Mesenchymal stem cell (in vitro differentiated cells and primary cell): ENCODE data around the gene GATAD2B.

Experiments
- DNase-seq: peaks from one replicate; pipeline ENCODE4 v3.0.0-alpha.2; 2013
- H2AFZ ChIP-seq: one replicate; pipeline ENCODE4 v1.6.1; 2013; ENCODE audit warnings: low read depth, mild to moderate bottlenecking, control low read depth, inconsistent platforms, low read length, moderate library complexity
- H2AK5ac ChIP-seq: 2 replicates; pipeline ENCODE4 v1.6.1; 2013; ENCODE audit warnings: low read length, moderate library complexity, mild to moderate bottlenecking, inconsistent platforms; ENCODE audit not compliant: severe bottlenecking
- H2BK120ac ChIP-seq: one replicate; pipeline ENCODE4 v1.6.1; 2013; ENCODE audit warnings: low read depth, mild to moderate bottlenecking, inconsistent platforms, low read length, moderate library complexity
- H2BK12ac ChIP-seq, 2 experiments: one replicate each; pipeline ENCODE4 v1.6.1; 2013; ENCODE audit warnings: inconsistent platforms in 2 of 2, low read length in 2 of 2, mild to moderate bottlenecking in 2 of 2, moderate library complexity in 2 of 2, control low read depth in 1 of 2
- H2BK15ac ChIP-seq: one replicate; pipeline ENCODE4 v1.6.1; 2013; ENCODE audit warnings: mild to moderate bottlenecking, low read depth, inconsistent platforms; ENCODE audit not compliant: poor library complexity, severe bottlenecking
- H2BK5ac ChIP-seq: 2 replicates; pipeline ENCODE4 v1.6.1; 2013; ENCODE audit warnings: low read depth, mild to moderate bottlenecking, low read length, control low read depth, inconsistent platforms; ENCODE audit not compliant: poor library complexity, severe bottlenecking
- H3K14ac ChIP-seq, 2 experiments: one replicate each; pipeline ENCODE4 v1.6.1; 2013; ENCODE audit warnings: inconsistent platforms in 2 of 2, low read length in 2 of 2, control low read depth in 1 of 2, mild to moderate bottlenecking in 1 of 2, moderate library complexity in 1 of 2
- H3K18ac ChIP-seq, 2 experiments: one replicate each; pipeline ENCODE4 v1.6.1; 2013; ENCODE audit warnings: inconsistent platforms in 2 of 2, low read length in 2 of 2, control low read depth in 1 of 2, low read depth in 1 of 2, mild to moderate bottlenecking in 1 of 2
- H3K23ac ChIP-seq, 2 experiments: one replicate each; pipeline ENCODE4 v1.6.1; 2013; ENCODE audit warnings: inconsistent platforms in 2 of 2, low read length in 2 of 2, mild to moderate bottlenecking in 2 of 2, moderate library complexity in 2 of 2, control low read depth in 1 of 2
- H3K27ac ChIP-seq: 2 replicates; pipeline ENCODE4 v1.5.1; 2013; ENCODE audit warnings: mild to moderate bottlenecking, moderate library complexity, low read length, control low read depth, inconsistent platforms; ENCODE audit not compliant: poor library complexity, severe bottlenecking
- H3K27me3 ChIP-seq, 2 experiments: 2 replicates each; pipeline versions ENCODE4 v1.6.1 to v1.7.0; 2013; ENCODE audit warnings: low read length in 2 of 2, mild to moderate bottlenecking in 2 of 2, moderate library complexity in 2 of 2, control low read depth in 1 of 2, inconsistent platforms in 1 of 2; ENCODE audit not compliant: control insufficient read depth in 1 of 2, insufficient read depth in 1 of 2
- H3K36me3 ChIP-seq, 2 experiments: 2 replicates each; pipeline versions ENCODE4 v1.6.1 to v1.7.0; 2013; ENCODE audit warnings: low read length in 2 of 2, control low read depth in 1 of 2, inconsistent platforms in 1 of 2, low read depth in 1 of 2, mild to moderate bottlenecking in 1 of 2; ENCODE audit not compliant: insufficient read depth in 2 of 2, control insufficient read depth in 1 of 2
- H3K4ac ChIP-seq, 2 experiments: one replicate each; pipeline ENCODE4 v1.6.1; 2013; ENCODE audit warnings: inconsistent platforms in 2 of 2, low read length in 2 of 2, mild to moderate bottlenecking in 2 of 2, moderate library complexity in 2 of 2, control low read depth in 1 of 2, low read depth in 1 of 2
- H3K4me1 ChIP-seq: 2 replicates; pipeline ENCODE4 v1.6.1; 2013; ENCODE audit warnings: low read depth, low read length, control low read depth; ENCODE audit not compliant: control insufficient read depth, insufficient read depth
- H3K4me2 ChIP-seq: 2 replicates; pipeline ENCODE4 v1.6.1; 2013; ENCODE audit warnings: low read length, mild to moderate bottlenecking, inconsistent platforms; ENCODE audit not compliant: poor library complexity, severe bottlenecking
- H3K4me3 ChIP-seq, 2 experiments: 2 replicates each; pipeline versions ENCODE4 v1.5.1 to v1.7.0; 2013; ENCODE audit warnings: low read length in 2 of 2, mild to moderate bottlenecking in 2 of 2, control low read depth in 1 of 2, low read depth in 1 of 2; ENCODE audit not compliant: insufficient read depth in 1 of 2
- H3K79me1 ChIP-seq: replicated peaks from 2 replicates; pipeline ENCODE4 v1.6.1; 2013; ENCODE audit warnings: mild to moderate bottlenecking, control low read depth, low read length, inconsistent platforms; ENCODE audit not compliant: poor library complexity, severe bottlenecking
- H3K9ac ChIP-seq: 2 replicates; pipeline ENCODE4 v1.7.0; 2013; ENCODE audit warnings: mild to moderate bottlenecking, low read length, moderate library complexity
- H3K9me3 ChIP-seq: 2 replicates; pipeline ENCODE4 v1.7.0; 2013; ENCODE audit warnings: mild to moderate bottlenecking, low read length; ENCODE audit not compliant: control insufficient read depth
- H4K8ac ChIP-seq: one replicate; pipeline ENCODE4 v1.6.1; 2013; ENCODE audit warnings: inconsistent platforms, mild to moderate bottlenecking, low read length, moderate library complexity
- H4K91ac ChIP-seq: one replicate; pipeline ENCODE4 v1.6.1; 2013; ENCODE audit warnings: mild to moderate bottlenecking, low read length, inconsistent platforms
- WGBS: methylation state at CpG from one replicate; pipeline ENCODE4 v1.1.7; 2013; ENCODE audit warnings: mixed read lengths; 5-methylcytosine and 5-hydroxymethylcytosine counted together

GATAD2B gene

GRCh38 chr1:153860285-153860684 is 62.5 kb downstream of the GATAD2B start:
- H2BK12ac ChIP-seq: no peak overlapping the region
- H3K14ac ChIP-seq: no peak overlapping the region
- DNase-seq: no peak
- no peaks in the 10 kb centered on the region for H3K4me1 ChIP-seq
- H2AFZ ChIP-seq: no peak overlapping the region
- peaks cover 28% of the 10 kb centered on the region for H3K79me1 ChIP-seq
- H2BK120ac ChIP-seq: no peak overlapping the region
- no peak overlapping the region for H3K4me2 ChIP-seq
- no peak overlapping the region for H2BK15ac ChIP-seq
- no peak overlapping the region for H4K8ac ChIP-seq
- WGBS: 98% methylated on average over 2 of the region's 3 CpGs
- H3K18ac ChIP-seq: no peak overlapping the region
- no peak overlapping the region for H2BK5ac ChIP-seq
- H2AK5ac ChIP-seq: no peak overlapping the region
- H3K36me3 ChIP-seq: peaks cover 3 to 7% of the 10 kb centered on the region in 2 experiments
- H3K9me3 ChIP-seq: no peaks in the 10 kb centered on the region
- H3K9ac ChIP-seq: no peak overlapping the region
- H3K27ac ChIP-seq: no peak overlapping the region
- no peak overlapping the region for H3K4me3 ChIP-seq
- H3K23ac ChIP-seq: no peak overlapping the region
- no peak overlapping the region for H4K91ac ChIP-seq
- H3K27me3 ChIP-seq: no peaks in the 10 kb centered on the region
- H3K4ac ChIP-seq: no peak overlapping the region

GRCh38 chr1:153857505-153857904 is 65.3 kb downstream of the GATAD2B start:
- Histone ChIP-seq H3K4me1 (no peaks in the 10 kb centered on the region), H3K4me2 (no peak overlapping the region), H3K14ac (no peak overlapping the region), H3K23ac (no peak overlapping the region), H2BK120ac (no peak overlapping the region), H3K9me3 (no peaks in the 10 kb centered on the region), H4K8ac (no peak overlapping the region), H3K36me3 (peaks cover 8 to 17% of the 10 kb centered on the region in 2 experiments), H2AK5ac (no peak overlapping the region), H2BK12ac (no peak overlapping the region), H3K18ac (no peak overlapping the region), H3K79me1 (peaks cover 32% of the 10 kb centered on the region), H3K9ac (no peak overlapping the region), H3K27me3 (no peaks in the 10 kb centered on the region), H2AFZ (no peak overlapping the region), H3K4me3 (no peak overlapping the region), H3K4ac (no peak overlapping the region), H3K27ac (no peak overlapping the region), H4K91ac (no peak overlapping the region), H2BK15ac (no peak overlapping the region), H2BK5ac (no peak overlapping the region)
- WGBS: 100% methylated on average over 2 of the region's 2 CpGs
- no peak for DNase-seq

GRCh38 chr1:153856763-153857162 is 66.0 kb downstream of the GATAD2B start:
- Histone ChIP-seq H3K4ac (no peak overlapping the region), H3K23ac (no peak overlapping the region), H3K9ac (no peak overlapping the region), H3K14ac (no peak overlapping the region), H3K9me3 (no peaks in the 10 kb centered on the region), H4K91ac (no peak overlapping the region), H2BK120ac (no peak overlapping the region), H3K27ac (no peak overlapping the region), H3K36me3 (peaks cover 12 to 25% of the 10 kb centered on the region in 2 experiments), H2BK12ac (no peak overlapping the region), H2BK5ac (no peak overlapping the region), H3K4me1 (no peaks in the 10 kb centered on the region), H3K4me2 (no peak overlapping the region), H2BK15ac (no peak overlapping the region), H3K27me3 (no peaks in the 10 kb centered on the region), H3K18ac (no peak overlapping the region), H2AFZ (no peak overlapping the region), H4K8ac (no peak overlapping the region), H3K79me1 (peaks cover 37% of the 10 kb centered on the region), H3K4me3 (no peak overlapping the region), H2AK5ac (no peak overlapping the region)
- DNase-seq: no peak

GRCh38 chr1:153852170-153852569 is 70.6 kb downstream of the GATAD2B start:
- no peak overlapping the region for H3K4ac ChIP-seq
- H3K9me3 ChIP-seq: no peaks in the 10 kb centered on the region
- no peaks in the 10 kb centered on the region for H3K27me3 ChIP-seq
- no peak overlapping the region for H2AFZ ChIP-seq
- no peak overlapping the region for H3K9ac ChIP-seq
- H2BK15ac ChIP-seq: no peak overlapping the region
- 98% methylated on average over 5 of the region's 5 CpGs for WGBS
- H3K79me1 ChIP-seq: peaks cover 38% of the 10 kb centered on the region
- no peak overlapping the region for H3K4me2 ChIP-seq
- no peak overlapping the region for H3K14ac ChIP-seq
- no peaks in the 10 kb centered on the region for H3K4me1 ChIP-seq
- peaks cover 16 to 28% of the 10 kb centered on the region in 2 experiments for H3K36me3 ChIP-seq
- no peak overlapping the region for H3K23ac ChIP-seq
- no peak overlapping the region for H3K18ac ChIP-seq
- H3K27ac ChIP-seq: no peak overlapping the region
- no peak overlapping the region for H3K4me3 ChIP-seq
- H2BK5ac ChIP-seq: no peak overlapping the region
- no peak overlapping the region for H2BK12ac ChIP-seq
- no peak overlapping the region for H4K8ac ChIP-seq
- no peak for DNase-seq
- no peak overlapping the region for H2BK120ac ChIP-seq
- no peak overlapping the region for H2AK5ac ChIP-seq
- H4K91ac ChIP-seq: no peak overlapping the region
